ENCODE data around the gene LRRC8D. TPM values are rescaled to one million over a fixed set of nuclear protein-coding genes. Genes with fewer than 3 reads are reported as not detected.

Gene LRRC8D
- total and polyA plus RNA-seq, 9 of the 15 experiments (the other 6 are each of a cell fraction or from before 2014, with no cell fraction given): 3.4 to 53.9 (median 15.9) TPM

DNA sequence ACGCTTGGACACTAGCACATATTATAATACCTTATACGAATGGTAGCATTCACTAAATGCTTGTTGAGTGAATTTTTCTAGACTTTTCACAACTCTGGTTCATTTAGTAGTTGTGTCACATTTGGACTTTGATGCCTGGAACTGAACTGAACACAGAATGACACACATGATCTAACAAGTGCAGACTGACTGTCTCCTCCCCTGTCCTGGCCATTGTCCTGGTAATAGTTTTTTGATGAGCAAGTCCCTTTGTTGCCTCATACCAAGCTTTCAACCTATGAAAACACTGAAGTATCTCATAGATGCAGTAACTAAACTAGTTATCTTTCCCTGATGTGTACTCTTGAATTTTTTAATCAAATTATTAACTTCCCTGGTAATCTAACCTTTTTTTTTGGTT is 66.4 kb downstream of the LRRC8D start (continued):
- peak; percentile 72; the same call in 1 of the 2 replicates for TF ChIP-seq CEBPB (tag; IDR thresholded peaks at IDR 0.05)

- ChIA-PET POLR2A (interaction anchor here (1.3 kb wide), 1 partner anchor 10 kb away, joined by 4 read pairs; no protein-coding TSS in a partner anchor), CTCF (ENCODE audit: low intra/inter-chr PET ratio) (no interaction called here)
- Histone ChIP-seq H3K27ac (ENCODE audit: extremely low read depth, low read depth, low read length) (peak overlapping the region; percentile 46; the same call in 2 of the 3 replicates), H3K36me3 (ENCODE audit: control insufficient read depth, insufficient read depth, low read length) (peaks cover 15% of the 10 kb centered on the region), H3K9ac (ENCODE audit: insufficient read depth in 1 of 2, low read depth in 2 of 2, low read length in 2 of 2) (peak overlapping the region in 1 of 2 experiments; percentile 35; a peak in 1 of 4 replicates), H3K9me1 (ENCODE audit: control insufficient read depth, insufficient read depth, low read length) (no peaks in the 10 kb centered on the region), H3K27me3 (ENCODE audit: control insufficient read depth in 2 of 2, insufficient read depth in 2 of 2, low read length in 2 of 2) (no peaks in the 10 kb centered on the region), H3K4me1 (replicated peaks in 1 of 2; ENCODE audit: control insufficient read depth in 2 of 2, insufficient read depth in 2 of 2, low read length in 2 of 2) (peaks cover 20 to 82% of the 10 kb centered on the region in 2 experiments), H3K9me3 (replicated peaks; ENCODE audit: control insufficient read depth, insufficient read depth, low read depth, low read length) (no peaks in the 10 kb centered on the region; the same call in 1 of the 2 replicates), H3K79me2 (ENCODE audit: control insufficient read depth, insufficient read depth, low read length) (peaks cover 79% of the 10 kb centered on the region), H3K4me2 (ENCODE audit: insufficient read depth, low read length) (peak overlapping the region; percentile 39), H4K20me1 (replicated peaks; ENCODE audit: control insufficient read depth, insufficient read depth, low read length) (no peaks in the 10 kb centered on the region), H3K4me3 (no peak overlapping the region), H2AFZ (ENCODE audit: low read depth, low read length) (no peak overlapping the region)
- TF ChIP-seq, protein P1, sequence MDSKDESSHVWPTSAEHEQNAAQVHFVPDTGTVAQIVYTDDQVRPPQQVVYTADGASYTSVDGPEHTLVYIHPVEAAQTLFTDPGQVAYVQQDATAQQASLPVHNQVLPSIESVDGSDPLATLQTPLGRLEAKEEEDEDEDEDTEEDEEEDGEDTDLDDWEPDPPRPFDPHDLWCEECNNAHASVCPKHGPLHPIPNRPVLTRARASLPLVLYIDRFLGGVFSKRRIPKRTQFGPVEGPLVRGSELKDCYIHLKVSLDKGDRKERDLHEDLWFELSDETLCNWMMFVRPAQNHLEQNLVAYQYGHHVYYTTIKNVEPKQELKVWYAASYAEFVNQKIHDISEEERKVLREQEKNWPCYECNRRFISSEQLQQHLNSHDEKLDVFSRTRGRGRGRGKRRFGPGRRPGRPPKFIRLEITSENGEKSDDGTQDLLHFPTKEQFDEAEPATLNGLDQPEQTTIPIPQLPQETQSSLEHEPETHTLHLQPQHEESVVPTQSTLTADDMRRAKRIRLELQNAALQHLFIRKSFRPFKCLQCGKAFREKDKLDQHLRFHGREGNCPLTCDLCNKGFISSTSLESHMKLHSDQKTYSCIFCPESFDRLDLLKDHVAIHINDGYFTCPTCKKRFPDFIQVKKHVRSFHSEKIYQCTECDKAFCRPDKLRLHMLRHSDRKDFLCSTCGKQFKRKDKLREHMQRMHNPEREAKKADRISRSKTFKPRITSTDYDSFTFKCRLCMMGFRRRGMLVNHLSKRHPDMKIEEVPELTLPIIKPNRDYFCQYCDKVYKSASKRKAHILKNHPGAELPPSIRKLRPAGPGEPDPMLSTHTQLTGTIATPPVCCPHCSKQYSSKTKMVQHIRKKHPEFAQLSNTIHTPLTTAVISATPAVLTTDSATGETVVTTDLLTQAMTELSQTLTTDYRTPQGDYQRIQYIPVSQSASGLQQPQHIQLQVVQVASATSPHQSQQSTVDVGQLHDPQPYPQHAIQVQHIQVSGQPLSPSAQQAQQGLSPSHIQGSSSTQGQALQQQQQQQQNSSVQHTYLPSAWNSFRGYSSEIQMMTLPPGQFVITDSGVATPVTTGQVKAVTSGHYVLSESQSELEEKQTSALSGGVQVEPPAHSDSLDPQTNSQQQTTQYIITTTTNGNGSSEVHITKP (IDR thresholded peaks at IDR 0.05; ENCODE audit: partially characterized antibody): peak; percentile 28
- TF ChIP-seq CEBPB (tag; IDR thresholded peaks at IDR 0.05) (0 out of 2 replicates have a peak, but pooled peaks have one; percentile 26), NONO (IDR thresholded peaks at IDR 0.05; ENCODE audit: low read depth in 2 of 2, low read length in 1 of 2) (no peak), RFX7 (CRISPR knock-in tag; IDR thresholded peaks at IDR 0.05) (no peak), MXI1 (IDR thresholded peaks at IDR 0.05; ENCODE audit: low read depth, low read length) (no peak)
- DNase-seq (ENCODE audit: extremely low read depth in 1 of 4, low spot score in 3 of 4) (no peak), ATAC-seq (no peak), FAIRE-seq (no peak)
- intact Hi-C loops (cut with micrococcal nuclease): no loop called here
- in situ Hi-C loops (cut with MboI): no loop called here
- no TSS peak for BruUV-seq (replicated peaks)
- WGBS (ENCODE audit: insufficient coverage, low coverage, missing lambda C conversion rate): 0% methylated on average over 1 of the region's 1 CpG
Measured at GRCh38 chr1:89887713-89888112, 66.9 kb downstream of the LRRC8D start.
